HL-60 (cell line): Measurements from ENCODE around the gene TMEM163.

ENCODE experiments used
- DNase-seq, 2 experiments: peaks; one replicate each; pipeline ENCODE4 v3.0.0-alpha.2; 2010 to 2020; ENCODE audit warnings: low read depth in 1 of 2, low spot score in 1 of 2
- H3K27ac ChIP-seq: fragments of 250-450 bp; sonication (Bioruptor Pico); replicated peaks from 2 replicates; pipeline ENCODE4 v1.5.1; 2020; ENCODE audit warnings: mild to moderate bottlenecking, moderate library complexity
- H3K27me3 ChIP-seq: fragments of 250-450 bp; sonication (Bioruptor Pico); 2 replicates; pipeline ENCODE4 v1.5.1; 2021; ENCODE audit warnings: mild to moderate bottlenecking, moderate library complexity; ENCODE audit not compliant: insufficient read depth, poor library complexity, severe bottlenecking
- H3K4me3 ChIP-seq: replicated peaks from 2 replicates; pipeline ENCODE4 v1.5.1; 2011; ENCODE audit warnings: mild to moderate bottlenecking, control low read depth, low read length; ENCODE audit not compliant: insufficient read depth
- GABPA ChIP-seq: IDR thresholded peaks from 2 replicates; pipeline ENCODE4 v1.6.1; 2012; ENCODE audit warnings: low read depth
- POLR2AphosphoS5 ChIP-seq: IDR thresholded peaks from 2 replicates; pipeline ENCODE4 v1.6.1; 2012; ENCODE audit warnings: low read depth
- REST ChIP-seq: IDR thresholded peaks from 2 replicates; pipeline ENCODE4 v1.6.1; 2012; ENCODE audit warnings: low read depth; ENCODE audit not compliant: insufficient replicate concordance
- SPI1 ChIP-seq: IDR thresholded peaks from 2 replicates; pipeline ENCODE4 v1.6.1; 2012; ENCODE audit warnings: low read depth, mild to moderate bottlenecking, borderline replicate concordance
- TF ChIP-seq, protein P1 (sequence below): IDR thresholded peaks from one replicate; pipeline ENCODE4 v1.5.1; 2011; ENCODE audit warnings: low read length, control low read depth, inconsistent platforms; ENCODE audit not compliant: insufficient read depth

Gene TMEM163

GRCh38 chr2:134426721-134427120 is 292.1 kb downstream of the TMEM163 start:
- Histone ChIP-seq H3K27me3 (no peaks in the 10 kb centered on the region), H3K27ac (no peak overlapping the region), H3K4me3 (no peak overlapping the region)
- no peak for DNase-seq
- TF ChIP-seq REST, result no peak
- TF ChIP-seq GABPA, result no peak
- TF ChIP-seq SPI1, result no peak
- no peak for TF ChIP-seq POLR2AphosphoS5
- TF ChIP-seq, protein P1, sequence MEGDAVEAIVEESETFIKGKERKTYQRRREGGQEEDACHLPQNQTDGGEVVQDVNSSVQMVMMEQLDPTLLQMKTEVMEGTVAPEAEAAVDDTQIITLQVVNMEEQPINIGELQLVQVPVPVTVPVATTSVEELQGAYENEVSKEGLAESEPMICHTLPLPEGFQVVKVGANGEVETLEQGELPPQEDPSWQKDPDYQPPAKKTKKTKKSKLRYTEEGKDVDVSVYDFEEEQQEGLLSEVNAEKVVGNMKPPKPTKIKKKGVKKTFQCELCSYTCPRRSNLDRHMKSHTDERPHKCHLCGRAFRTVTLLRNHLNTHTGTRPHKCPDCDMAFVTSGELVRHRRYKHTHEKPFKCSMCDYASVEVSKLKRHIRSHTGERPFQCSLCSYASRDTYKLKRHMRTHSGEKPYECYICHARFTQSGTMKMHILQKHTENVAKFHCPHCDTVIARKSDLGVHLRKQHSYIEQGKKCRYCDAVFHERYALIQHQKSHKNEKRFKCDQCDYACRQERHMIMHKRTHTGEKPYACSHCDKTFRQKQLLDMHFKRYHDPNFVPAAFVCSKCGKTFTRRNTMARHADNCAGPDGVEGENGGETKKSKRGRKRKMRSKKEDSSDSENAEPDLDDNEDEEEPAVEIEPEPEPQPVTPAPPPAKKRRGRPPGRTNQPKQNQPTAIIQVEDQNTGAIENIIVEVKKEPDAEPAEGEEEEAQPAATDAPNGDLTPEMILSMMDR, result no peak

- DNase-seq, result no peak
- no peak overlapping the region for H3K4me3 ChIP-seq
- H3K27ac ChIP-seq, result no peak overlapping the region
- no peaks in the 10 kb centered on the region for H3K27me3 ChIP-seq
- TF ChIP-seq POLR2AphosphoS5, result no peak
- TF ChIP-seq SPI1, result no peak
- TF ChIP-seq, protein P1, result no peak
- no peak for TF ChIP-seq REST
- no peak for TF ChIP-seq GABPA
Observed at GRCh38 chr2:134425724-134426496, 292.9 kb downstream of the TMEM163 start.

DNA sequence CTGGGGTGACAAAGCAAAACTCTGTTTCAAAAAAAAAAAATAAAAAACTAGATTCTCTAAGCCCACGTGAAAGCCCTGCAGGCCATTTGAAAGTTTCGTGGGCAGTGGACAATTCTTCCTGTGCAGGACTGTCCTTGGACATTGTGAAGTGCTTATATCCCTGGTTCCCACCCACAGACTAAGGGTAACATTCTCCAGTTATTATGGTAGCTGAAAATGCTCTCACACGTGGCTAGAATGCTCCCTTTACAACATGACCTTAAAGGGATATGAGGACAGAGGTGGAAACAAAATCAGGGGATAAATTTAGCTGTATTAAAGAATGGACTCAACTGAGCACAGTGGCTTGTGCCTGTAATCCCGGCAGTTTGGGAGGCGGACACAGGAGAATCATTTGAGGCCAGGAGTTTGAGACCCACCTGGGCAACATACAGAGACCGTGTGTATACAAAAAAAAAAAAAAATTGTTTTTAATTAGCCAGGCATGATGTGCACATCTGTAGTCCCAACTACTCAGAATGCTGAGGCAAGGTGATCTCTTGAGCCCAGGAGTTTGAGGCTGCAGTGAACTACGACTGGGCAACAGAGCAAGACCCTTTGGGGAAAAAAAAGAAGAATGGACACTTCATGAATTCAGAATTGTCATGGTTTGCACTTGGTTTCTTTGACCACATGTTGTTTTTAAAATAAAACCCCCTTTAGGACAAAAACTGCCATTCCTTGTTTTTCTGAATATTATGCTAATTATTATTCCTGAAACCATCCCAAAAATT is 297.1 kb downstream of the TMEM163 start:
- H3K4me3 ChIP-seq, result no peak overlapping the region
- DNase-seq, result no peak
- TF ChIP-seq, protein P1, result no peak
- no peak for TF ChIP-seq GABPA
- no peak for TF ChIP-seq SPI1
- TF ChIP-seq POLR2AphosphoS5, result no peak
- TF ChIP-seq REST, result no peak
- H3K27me3 ChIP-seq, result no peaks in the 10 kb centered on the region
- H3K27ac ChIP-seq, result no peak overlapping the region
